Neural progenitor cell (in vitro differentiated cells): ENCODE measurements around the gene FARP2. TPM values are rescaled to one million over a fixed set of nuclear protein-coding genes. Genes with fewer than 3 reads are reported as not detected.

Source experiments
- DNase-seq: peaks from one replicate; pipeline ENCODE4 v3.0.0-alpha.2; 2016; ENCODE audit warnings: low spot score
- H2AFZ ChIP-seq: fragments of 200-600 bp; sonication (generic); replicated peaks from 2 replicates; pipeline ENCODE4 v1.6.1; 2016; ENCODE audit warnings: antibody characterized with exemption
- H3F3A ChIP-seq: fragments of 200-600 bp; sonication (generic); 2 replicates; pipeline ENCODE4 v1.6.1; 2016; ENCODE audit warnings: antibody characterized with exemption, low read depth
- H3K27ac ChIP-seq: fragments of 200-600 bp; sonication (generic); 2 replicates; pipeline ENCODE4 v1.5.1; 2016; ENCODE audit warnings: mild to moderate bottlenecking
- H3K27me3 ChIP-seq: fragments of 200-600 bp; sonication (generic); 2 replicates; pipeline ENCODE4 v1.6.1; 2016; ENCODE audit warnings: mild to moderate bottlenecking, moderate library complexity
- H3K36me3 ChIP-seq: fragments of 200-600 bp; sonication (generic); 2 replicates; pipeline ENCODE4 v1.5.1; 2016
- H3K4me1 ChIP-seq: fragments of 200-600 bp; sonication (generic); 2 replicates; pipeline ENCODE4 v1.6.1; 2016; ENCODE audit warnings: mixed run types
- H3K4me2 ChIP-seq: fragments of 200-600 bp; sonication (generic); 2 replicates; pipeline ENCODE4 v1.6.1; 2016
- H3K4me3 ChIP-seq: fragments of 200-600 bp; sonication (generic); 2 replicates; pipeline ENCODE4 v1.5.1; 2016
- H3K79me2 ChIP-seq: fragments of 200-600 bp; sonication (generic); 2 replicates; pipeline ENCODE4 v1.6.1; 2016; ENCODE audit warnings: low read depth
- H3K9ac ChIP-seq: fragments of 200-600 bp; sonication (generic); 2 replicates; pipeline ENCODE4 v1.6.1; 2016
- H3K9me3 ChIP-seq: fragments of 200-600 bp; sonication (generic); 2 replicates; pipeline ENCODE4 v1.5.1; 2016; ENCODE audit warnings: low read depth
- H4K20me1 ChIP-seq: fragments of 200-600 bp; sonication (generic); 2 replicates; pipeline ENCODE4 v1.6.1; 2016; ENCODE audit warnings: low read depth
- H3K27ac Mint-ChIP-seq: 3 replicates; pipeline ENCODE4 v1.8.0; 2021; ENCODE audit warnings: mixed read lengths
- H3K27me3 Mint-ChIP-seq: 2 replicates; pipeline ENCODE4 v1.8.0; 2022; ENCODE audit warnings: low read depth, mild to moderate bottlenecking, inconsistent platforms, moderate library complexity, mixed read lengths; ENCODE audit not compliant: insufficient read depth
- H3K36me3 Mint-ChIP-seq: 3 replicates; pipeline ENCODE4 v1.8.0; 2021; ENCODE audit warnings: mixed read lengths
- H3K4me1 Mint-ChIP-seq: 3 replicates; pipeline ENCODE4 v1.8.0; 2021; ENCODE audit warnings: mixed read lengths
- H3K4me3 Mint-ChIP-seq: 3 replicates; pipeline ENCODE4 v1.8.0; 2021; ENCODE audit warnings: mild to moderate bottlenecking, moderate library complexity, mixed read lengths
- H3K9me3 Mint-ChIP-seq: 3 replicates; pipeline ENCODE4 v1.8.0; 2020; ENCODE audit warnings: mixed read lengths
- EZH2 ChIP-seq: fragments of 200-600 bp; sonication (generic); IDR thresholded peaks from 2 replicates; pipeline ENCODE4 v1.6.1; 2017; ENCODE audit warnings: antibody characterized with exemption, mild to moderate bottlenecking, moderate library complexity
- EZH2phosphoT487 ChIP-seq: fragments of 200-600 bp; sonication (generic); IDR thresholded peaks from 2 replicates; pipeline ENCODE4 v1.6.1; 2017; ENCODE audit warnings: antibody characterized with exemption
- total RNA-seq: library from RNA; depleted of rRNA; stranded (reverse); fragments of >200 nt; gene quantifications from 2 replicates; pipeline ENCODE4 v1.2.3, GENCODE V29; 2015; ENCODE audit warnings: low replicate concordance
- TF ChIP-seq, protein P1 (sequence below): fragments of 200-600 bp; sonication (generic); IDR thresholded peaks from 2 replicates; pipeline ENCODE4 v1.5.1; 2017; ENCODE audit warnings: antibody characterized with exemption, mild to moderate bottlenecking

The FARP2 gene
- total RNA-seq, 1 donor from 2014 or later, result 32.3 TPM

DNA sequence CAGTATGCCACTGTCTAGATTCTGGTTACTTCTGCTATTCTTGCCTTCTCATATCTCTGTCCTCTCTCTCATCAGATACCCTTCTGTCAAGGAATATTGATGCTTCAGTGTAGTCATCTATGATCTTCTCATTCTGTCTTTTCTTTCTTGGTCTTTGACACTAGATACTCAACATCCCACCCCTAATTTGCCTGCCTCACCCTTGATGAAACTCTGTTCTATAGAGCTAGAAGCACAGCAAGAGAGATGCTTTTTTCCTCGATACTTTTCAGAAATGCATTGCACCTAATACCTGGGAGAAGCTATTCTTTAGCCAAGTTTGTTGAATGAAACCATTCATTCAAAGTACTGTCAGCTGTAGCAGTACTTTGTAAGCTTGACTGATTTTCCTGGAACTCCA is 30.8 kb upstream of the FARP2 start:
- H3K4me2 ChIP-seq, result no peak overlapping the region
- H3K27me3 ChIP-seq, result no peaks in the 10 kb centered on the region
- peaks cover 4% of the 10 kb centered on the region for H3F3A ChIP-seq
- H3K9ac ChIP-seq, result no peak overlapping the region
- peaks cover 75% of the 10 kb centered on the region for H4K20me1 ChIP-seq
- H3K27ac ChIP-seq, result no peak overlapping the region
- peaks cover 100% of the 10 kb centered on the region for H3K79me2 ChIP-seq
- no peaks in the 10 kb centered on the region for H3K4me1 ChIP-seq
- H3K27me3 Mint-ChIP-seq, result peaks cover 3% of the 10 kb centered on the region
- H3K9me3 Mint-ChIP-seq, result no peaks in the 10 kb centered on the region
- H2AFZ ChIP-seq, result no peak overlapping the region
- no peak overlapping the region for H3K27ac Mint-ChIP-seq
- H3K9me3 ChIP-seq, result no peaks in the 10 kb centered on the region
- H3K4me3 Mint-ChIP-seq, result no peak overlapping the region
- H3K36me3 Mint-ChIP-seq, result peaks cover 32% of the 10 kb centered on the region
- peaks cover 25% of the 10 kb centered on the region for H3K36me3 ChIP-seq
- TF ChIP-seq, protein P1, sequence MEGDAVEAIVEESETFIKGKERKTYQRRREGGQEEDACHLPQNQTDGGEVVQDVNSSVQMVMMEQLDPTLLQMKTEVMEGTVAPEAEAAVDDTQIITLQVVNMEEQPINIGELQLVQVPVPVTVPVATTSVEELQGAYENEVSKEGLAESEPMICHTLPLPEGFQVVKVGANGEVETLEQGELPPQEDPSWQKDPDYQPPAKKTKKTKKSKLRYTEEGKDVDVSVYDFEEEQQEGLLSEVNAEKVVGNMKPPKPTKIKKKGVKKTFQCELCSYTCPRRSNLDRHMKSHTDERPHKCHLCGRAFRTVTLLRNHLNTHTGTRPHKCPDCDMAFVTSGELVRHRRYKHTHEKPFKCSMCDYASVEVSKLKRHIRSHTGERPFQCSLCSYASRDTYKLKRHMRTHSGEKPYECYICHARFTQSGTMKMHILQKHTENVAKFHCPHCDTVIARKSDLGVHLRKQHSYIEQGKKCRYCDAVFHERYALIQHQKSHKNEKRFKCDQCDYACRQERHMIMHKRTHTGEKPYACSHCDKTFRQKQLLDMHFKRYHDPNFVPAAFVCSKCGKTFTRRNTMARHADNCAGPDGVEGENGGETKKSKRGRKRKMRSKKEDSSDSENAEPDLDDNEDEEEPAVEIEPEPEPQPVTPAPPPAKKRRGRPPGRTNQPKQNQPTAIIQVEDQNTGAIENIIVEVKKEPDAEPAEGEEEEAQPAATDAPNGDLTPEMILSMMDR, result no peak
- TF ChIP-seq EZH2phosphoT487, result no peak
- no peak for TF ChIP-seq EZH2
- H3K4me1 Mint-ChIP-seq, result peaks cover 10% of the 10 kb centered on the region
- DNase-seq, result no peak
- H3K4me3 ChIP-seq, result no peak overlapping the region

DNA sequence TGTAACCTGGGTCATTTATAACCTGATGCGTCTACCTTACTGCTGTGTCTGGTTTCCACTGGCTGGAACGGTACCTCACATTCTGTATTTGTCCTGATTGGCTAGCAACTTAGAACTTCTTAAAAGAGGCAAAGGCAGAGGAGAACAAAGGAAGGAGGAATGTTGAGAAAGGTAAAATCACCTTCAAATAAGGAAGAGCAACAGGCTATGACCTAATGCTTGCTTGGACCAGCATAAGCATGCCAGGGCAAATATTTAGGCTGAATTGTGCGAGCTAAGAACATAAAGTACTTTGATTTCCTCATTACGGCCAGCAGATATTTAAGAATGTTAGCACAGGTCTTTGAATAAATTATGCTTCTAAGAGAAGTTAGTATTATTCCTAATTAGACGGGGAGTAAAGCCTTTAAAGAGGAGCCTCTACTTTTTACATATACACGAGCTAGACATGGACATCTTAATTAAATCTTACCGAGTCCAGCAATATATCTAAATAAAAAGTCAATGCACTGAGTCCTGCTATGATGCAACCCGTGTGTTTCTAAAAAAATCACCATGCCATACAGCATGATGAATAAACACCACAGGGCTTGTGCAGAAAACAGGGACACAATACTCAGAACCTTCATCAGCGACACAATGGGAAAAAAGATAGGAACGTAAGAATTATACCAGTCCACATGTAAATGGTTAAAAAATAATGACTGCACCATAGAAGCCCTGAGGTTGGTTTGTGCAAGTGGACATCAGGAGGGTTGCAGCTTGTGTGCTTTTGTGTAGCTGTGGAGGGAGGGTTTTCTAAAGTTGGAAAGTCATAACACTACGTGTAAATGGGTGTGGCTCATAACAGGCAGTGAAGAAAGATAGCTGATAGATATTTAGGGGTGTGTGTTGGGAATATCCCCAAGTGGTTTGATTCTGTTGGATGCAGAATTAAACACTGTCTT is 26.1 kb upstream of the FARP2 start:
- Mint-ChIP-seq H3K4me1 (no peaks in the 10 kb centered on the region), H3K27me3 (peaks cover 3% of the 10 kb centered on the region), H3K9me3 (no peaks in the 10 kb centered on the region), H3K4me3 (no peak overlapping the region), H3K27ac (no peak overlapping the region), H3K36me3 (peaks cover 30% of the 10 kb centered on the region)
- H3K27ac ChIP-seq, result no peak overlapping the region
- peaks cover 100% of the 10 kb centered on the region for H3K79me2 ChIP-seq
- H3K9me3 ChIP-seq, result no peaks in the 10 kb centered on the region
- H3K4me3 ChIP-seq, result no peak overlapping the region
- no peaks in the 10 kb centered on the region for H3K27me3 ChIP-seq
- DNase-seq, result no peak
- H3K4me1 ChIP-seq, result no peaks in the 10 kb centered on the region
- no peak overlapping the region for H2AFZ ChIP-seq
- H4K20me1 ChIP-seq, result peaks cover 59% of the 10 kb centered on the region
- no peak overlapping the region for H3K9ac ChIP-seq
- peaks cover 10% of the 10 kb centered on the region for H3F3A ChIP-seq
- peaks cover 22% of the 10 kb centered on the region for H3K36me3 ChIP-seq
- H3K4me2 ChIP-seq, result no peak overlapping the region
- no peak for TF ChIP-seq EZH2phosphoT487

DNA sequence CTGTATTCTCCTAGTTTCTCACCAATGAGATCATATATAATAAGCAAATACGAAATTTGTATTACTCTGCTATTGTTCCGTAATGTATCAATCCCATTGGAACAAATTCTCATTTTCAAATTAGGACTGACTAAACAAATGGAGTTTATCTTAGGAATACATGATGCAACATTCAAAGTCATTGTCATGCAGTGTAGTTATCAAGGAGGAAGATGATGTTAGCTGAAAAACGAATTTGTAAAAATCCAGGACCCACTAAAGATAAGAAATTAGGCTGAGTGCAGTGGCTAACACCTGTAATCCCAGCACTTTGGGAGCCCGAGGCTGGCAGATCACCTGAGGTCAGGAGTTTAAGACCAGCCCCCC is 25.5 kb upstream of the FARP2 start:
- Histone ChIP-seq H3K27ac (no peak overlapping the region), H4K20me1 (peaks cover 56% of the 10 kb centered on the region), H3K79me2 (peaks cover 100% of the 10 kb centered on the region), H3K4me3 (no peak overlapping the region), H2AFZ (no peak overlapping the region), H3K9me3 (no peaks in the 10 kb centered on the region), H3K4me1 (no peaks in the 10 kb centered on the region), H3F3A (peaks cover 17% of the 10 kb centered on the region), H3K27me3 (no peaks in the 10 kb centered on the region), H3K4me2 (no peak overlapping the region), H3K9ac (no peak overlapping the region), H3K36me3 (peaks cover 19% of the 10 kb centered on the region)
- DNase-seq, result no peak
- Mint-ChIP-seq H3K27ac (no peak overlapping the region), H3K4me3 (no peak overlapping the region), H3K36me3 (peaks cover 27% of the 10 kb centered on the region), H3K4me1 (no peaks in the 10 kb centered on the region), H3K9me3 (no peaks in the 10 kb centered on the region), H3K27me3 (peaks cover 3% of the 10 kb centered on the region)
- TF ChIP-seq EZH2 (no peak), EZH2phosphoT487 (no peak)
- TF ChIP-seq, protein P1, result no peak

DNA sequence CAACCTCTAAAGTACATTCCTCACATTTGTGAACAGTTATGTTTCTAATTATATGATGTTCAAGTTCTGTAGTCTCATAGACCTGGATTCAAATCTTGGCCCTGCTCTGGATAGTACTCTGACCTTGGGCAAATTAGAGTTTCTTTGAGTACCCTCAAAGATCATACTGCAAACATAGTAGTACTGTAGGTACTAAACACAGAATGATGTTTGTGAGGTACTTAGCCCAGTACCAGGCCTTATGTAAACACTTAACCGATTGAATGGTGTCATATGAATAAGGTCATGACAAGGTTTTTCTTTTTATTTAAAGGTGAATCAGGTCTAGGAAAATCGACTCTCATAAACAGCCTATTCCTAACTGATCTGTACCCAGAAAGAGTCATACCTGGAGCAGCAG is 21.3 kb upstream of the FARP2 start:
- H3K36me3 Mint-ChIP-seq, result peaks cover 27% of the 10 kb centered on the region

More for the DNA sequence above, 21.3 kb upstream of the FARP2 start:
- H3F3A ChIP-seq, result peaks cover 51% of the 10 kb centered on the region
- H3K4me3 ChIP-seq, result no peak overlapping the region
- TF ChIP-seq, protein P1, result no peak
- no peak for TF ChIP-seq EZH2
- no peak for TF ChIP-seq EZH2phosphoT487
- Mint-ChIP-seq H3K4me1 (no peaks in the 10 kb centered on the region), H3K9me3 (no peaks in the 10 kb centered on the region), H3K4me3 (no peak overlapping the region), H3K27me3 (no peaks in the 10 kb centered on the region), H3K27ac (no peak overlapping the region)
- no peaks in the 10 kb centered on the region for H3K4me1 ChIP-seq
- no peak overlapping the region for H2AFZ ChIP-seq
- H3K79me2 ChIP-seq, result peaks cover 87% of the 10 kb centered on the region
- H4K20me1 ChIP-seq, result peaks cover 76% of the 10 kb centered on the region
- H3K36me3 ChIP-seq, result peaks cover 20% of the 10 kb centered on the region
- no peak for DNase-seq
- H3K9ac ChIP-seq, result no peak overlapping the region
- H3K4me2 ChIP-seq, result no peak overlapping the region
- no peaks in the 10 kb centered on the region for H3K9me3 ChIP-seq
- no peak overlapping the region for H3K27ac ChIP-seq
- no peaks in the 10 kb centered on the region for H3K27me3 ChIP-seq
